Testis (tissue), 3 donors: ENCODE results near the gene ZSWIM5. TPM values are rescaled to one million over a fixed set of nuclear protein-coding genes. Genes with fewer than 3 reads are reported as not detected.
"Not testable (repeated sequence)": the region's sequence is repeated elsewhere in the genome, so short reads cannot be mapped to it uniquely, and the experiment has no call there.

Source experiments
- DNase-seq: peaks from one replicate; pipeline ENCODE4 v3.0.0-alpha.2; 2019
- H3K27ac ChIP-seq, 2 donors: fragments of 200-600 bp; sonication (generic); one replicate each; pipeline ENCODE4 v1.5.1; 2019
- H3K27me3 ChIP-seq: fragments of 200-600 bp; sonication (generic); one replicate; pipeline ENCODE4 v1.5.1; 2019
- H3K36me3 ChIP-seq: fragments of 200-600 bp; sonication (generic); one replicate; pipeline ENCODE4 v1.5.1; 2017; ENCODE audit warnings: low read depth; ENCODE audit errors: missing control alignments
- H3K4me1 ChIP-seq: fragments of 200-600 bp; sonication (generic); one replicate; pipeline ENCODE4 v1.5.1; 2019
- H3K4me3 ChIP-seq, 2 donors: fragments of 200-600 bp; sonication (generic); one replicate each; pipeline ENCODE4 v1.5.1; 2017 to 2019
- H3K9me3 ChIP-seq: fragments of 200-600 bp; sonication (generic); one replicate; pipeline ENCODE4 v1.5.1; 2017
- CTCF ChIP-seq, 3 experiments: fragments of 450-650 bp in 2 of 3; fragments of 200-600 bp in 1 of 3; sonication (generic) in 1 of 3; IDR thresholded peaks; one replicate each; pipeline ENCODE4 v1.5.1; 2016 to 2019; ENCODE audit warnings: antibody characterized with exemption in 3 of 3, mild to moderate bottlenecking in 2 of 3, moderate library complexity in 1 of 3
- POLR2A ChIP-seq: fragments of 450-650 bp; IDR thresholded peaks from one replicate; pipeline ENCODE4 v1.6.1; 2017; ENCODE audit warnings: antibody characterized with exemption, mild to moderate bottlenecking, moderate library complexity
- WGBS, 2 donors: methylation state at CpG; one replicate each; pipeline ENCODE4 v1.1.5; 2018; 5-methylcytosine and 5-hydroxymethylcytosine counted together
- intact Hi-C: fragments of 100-400 bp; cut with DNase I; formaldehyde crosslinking; loops from one replicate; pipeline ENCODE4 v1.15.1; 2023; ENCODE audit warnings: low total_unique reads
- polyA plus RNA-seq: library from polyadenylated mRNA; stranded (reverse); fragments of 350-450 nt; fragmentation: Illumina TruSeq; extraction: RNeasy Lipid Tissue Mini Kit (QIAGEN cat#74804); gene quantifications from one replicate; pipeline ENCODE4 v1.2.3, GENCODE V29; 2014; ENCODE audit warnings: low read depth, low replicate concordance; ENCODE audit not compliant: insufficient read depth
- total RNA-seq, 2 donors: library from RNA; depleted of rRNA; stranded (reverse); fragments of >200 nt; gene quantifications; one replicate each; pipeline ENCODE4 v1.2.3, GENCODE V29; 2016

The ZSWIM5 gene
- total and polyA plus RNA-seq, 3 donors from 2014 or later, result 8.8 to 19.5 (median 13.7) TPM

GRCh38 chr1:44994309-44994898 lies 212.0 kb downstream of the ZSWIM5 start:
- Histone ChIP-seq H3K4me1 (no peaks in the 10 kb centered on the region), H3K27ac (no peak overlapping the region), H3K4me3 (no peak overlapping the region), H3K36me3 (no peaks in the 10 kb centered on the region), H3K27me3 (no peaks in the 10 kb centered on the region), H3K9me3 (no peaks in the 10 kb centered on the region)
- intact Hi-C loops, result no loop called here
- no peak for DNase-seq
- 64 to 74% methylated on average over 7 of the region's 7 CpGs for WGBS, 2 donors
- no peak for TF ChIP-seq CTCF (IDR thresholded peaks at IDR 0.05)
- no peak for TF ChIP-seq POLR2A

- no peak overlapping the region for H3K27ac ChIP-seq
- TF ChIP-seq POLR2A, result no peak
- TF ChIP-seq CTCF (IDR thresholded peaks at IDR 0.05), result no peak
- no peaks in the 10 kb centered on the region for H3K27me3 ChIP-seq
- intact Hi-C loops, result no loop called here
- peaks cover 8% of the 10 kb centered on the region for H3K4me1 ChIP-seq
- H3K36me3 ChIP-seq, result no peaks in the 10 kb centered on the region
- H3K9me3 ChIP-seq, result no peaks in the 10 kb centered on the region
- DNase-seq, result no peak
- no peak overlapping the region for H3K4me3 ChIP-seq
- 73 to 82% methylated on average over 24 of the region's 24 CpGs for WGBS, 2 donors
Measured at GRCh38 chr1:44988531-44989156, 217.8 kb downstream of the ZSWIM5 start.

- Histone ChIP-seq H3K4me1 (peaks cover 8% of the 10 kb centered on the region), H3K36me3 (no peaks in the 10 kb centered on the region), H3K4me3 (peak overlapping the region; percentile 72 to 76), H3K27me3 (no peaks in the 10 kb centered on the region), H3K9me3 (no peaks in the 10 kb centered on the region), H3K27ac (peak overlapping the region; percentile 28 to 49)
- TF ChIP-seq CTCF (IDR thresholded peaks at IDR 0.05), result no peak
- TF ChIP-seq POLR2A, result no peak
- DNase-seq, result no peak
- WGBS, 2 donors, result 1 to 4% methylated on average over 19 of the region's 19 CpGs
- intact Hi-C loops, result no loop called here
Measured at GRCh38 chr1:44985747-44986359, 220.6 kb downstream of the ZSWIM5 start.

DNA sequence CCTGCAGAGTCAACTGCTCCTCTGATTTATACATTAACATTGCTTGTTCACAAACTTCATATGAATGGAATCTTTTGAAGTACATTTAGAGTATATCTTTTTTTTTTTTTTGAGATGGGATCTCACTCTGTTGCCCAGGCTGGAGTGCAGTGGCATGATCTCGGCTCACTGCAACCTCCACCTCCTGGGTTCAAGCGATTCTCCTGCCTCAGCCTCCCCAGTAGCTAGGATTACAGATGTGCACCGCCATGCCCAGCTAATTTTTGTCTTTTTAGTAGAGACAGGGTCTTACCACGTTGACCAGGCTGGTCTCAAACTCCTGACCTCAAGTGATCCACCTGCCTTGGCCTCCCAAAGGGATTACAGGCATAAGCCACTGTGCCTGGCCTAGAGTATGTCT lies 229.0 kb downstream of the ZSWIM5 start:
- H3K27ac ChIP-seq, H3K4me3 ChIP-seq, H3K36me3 ChIP-seq, DNase-seq, H3K27me3 ChIP-seq, H3K4me1 ChIP-seq, H3K9me3 ChIP-seq, intact Hi-C loops: not testable (repeated sequence)
- WGBS, 2 donors, result 96% methylated on average over 4 of the region's 4 CpGs

DNA sequence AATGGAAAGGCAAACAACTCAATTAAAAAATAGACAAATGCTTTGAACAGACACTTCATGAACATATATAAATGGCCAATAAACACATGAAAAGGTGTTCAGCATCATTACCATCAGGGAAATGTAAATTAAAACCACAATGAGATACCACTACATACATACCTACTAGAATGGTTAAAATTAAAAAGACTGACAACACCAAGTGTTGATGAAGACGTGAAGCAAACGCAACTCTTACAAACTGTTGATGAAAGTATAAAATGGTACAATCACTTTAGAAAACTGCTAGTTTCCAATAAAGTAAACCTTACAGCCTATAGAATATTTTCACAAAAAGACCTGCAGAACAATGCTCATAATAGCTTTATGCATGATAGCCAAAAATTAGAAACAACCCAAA lies 230.2 kb downstream of the ZSWIM5 start:
- H3K4me1 ChIP-seq, result no peaks in the 10 kb centered on the region
- no peaks in the 10 kb centered on the region for H3K36me3 ChIP-seq
- DNase-seq, result no peak
- H3K27ac ChIP-seq, result no peak overlapping the region
- H3K27me3 ChIP-seq, result no peaks in the 10 kb centered on the region
- H3K9me3 ChIP-seq, result no peaks in the 10 kb centered on the region
- TF ChIP-seq CTCF (IDR thresholded peaks at IDR 0.05) (no peak), POLR2A (no peak)
- intact Hi-C loops, result no loop called here
- 96 to 100% methylated on average over 2 of the region's 2 CpGs for WGBS, 2 donors
- H3K4me3 ChIP-seq, result no peak overlapping the region
